ENCODE results near the gene LRRC27.

Gene LRRC27

GRCh38 chr10:132427006-132427771 is 95.2 kb downstream of the LRRC27 start:
- DNase-seq (ENCODE audit: low read depth in 2 of 2), result no peak

GRCh38 chr10:132427939-132428367 is 96.0 kb downstream of the LRRC27 start:
- no peak for DNase-seq (ENCODE audit: low read depth in 2 of 2)

- no peak for DNase-seq (ENCODE audit: low read depth in 2 of 2)
These were observed 96.5 kb downstream of the LRRC27 start for GRCh38 chr10:132428486-132428995.

Measured in stimulated activated CD8-positive, alpha-beta memory T cell treated with anti-CD3 and anti-CD28 coated beads, Interleukin-7, amount 100 ng/mL, for 1 hour (primary cell).